Adrenal gland (tissue), 12 donors: ENCODE results near the gene CCDC57. TPM values are rescaled to one million over a fixed set of nuclear protein-coding genes. Genes with fewer than 3 reads are reported as not detected.

Experiments used
- DNase-seq, 7 donors: peaks; one replicate each; pipeline ENCODE4 v3.0.0-alpha.2; 2019 to 2020
- H3K27ac ChIP-seq, 5 donors: fragments of 200-600 bp; sonication (generic) in 4 of 5; 1 replicate in 3 of 5; 2 replicates in 2 of 5; pipeline versions ENCODE4 v1.5.1 to v1.8.0; 2016 to 2020; ENCODE audit warnings: mild to moderate bottlenecking in 1 of 5
- H3K27me3 ChIP-seq: fragments of 200-600 bp; 2 replicates; pipeline ENCODE4 v1.8.0; 2021
- H3K36me3 ChIP-seq, 2 donors: fragments of 200-600 bp; replicated peaks in 1 of 2; 1 replicate in 1 of 2; 2 replicates in 1 of 2; pipeline versions ENCODE4 v1.5.1 to v1.8.0; 2018 to 2022
- H3K4me1 ChIP-seq, 2 donors: fragments of 200-600 bp; replicated peaks in 1 of 2; 1 replicate in 1 of 2; 2 replicates in 1 of 2; pipeline versions ENCODE4 v1.5.1 to v1.8.0; 2018 to 2021
- H3K4me3 ChIP-seq, 4 donors: fragments of 200-600 bp; sonication (generic) in 3 of 4; one replicate each; pipeline ENCODE4 v1.5.1; 2016 to 2018
- H3K9me3 ChIP-seq, 3 donors: fragments of 200-600 bp; sonication (generic) in 1 of 3; replicated peaks in 1 of 3; 1 replicate in 2 of 3; 2 replicates in 1 of 3; pipeline versions ENCODE4 v1.5.1 to v1.8.0; 2016 to 2021
- CTCF ChIP-seq, 6 experiments: fragments of 450-650 bp in 4 of 6; fragments of 200-600 bp in 2 of 6; sonication (generic) in 1 of 6; IDR thresholded peaks; 1 replicate in 5 of 6; 2 replicates in 1 of 6; pipeline versions ENCODE4 v1.5.1 to v1.8.0; 2016 to 2021; ENCODE audit warnings: antibody characterized with exemption in 6 of 6, mild to moderate bottlenecking in 2 of 6, moderate library complexity in 1 of 6
- POLR2A ChIP-seq, 2 donors: fragments of 450-650 bp; IDR thresholded peaks; one replicate each; pipeline ENCODE4 v1.6.1; 2017; ENCODE audit warnings: antibody characterized with exemption in 2 of 2, mild to moderate bottlenecking in 2 of 2, moderate library complexity in 1 of 2
- WGBS, 4 donors: extraction: QIAGEN DNeasy Blood & Tissue Kit in 2 of 4; methylation state at CpG; one replicate each; pipeline versions ENCODE4 v1.1.5 to v1.1.7; 2013 to 2017; 5-methylcytosine and 5-hydroxymethylcytosine counted together
- intact Hi-C, 2 donors: fragments of 100-400 bp; cut with DNase I; formaldehyde crosslinking; loops; one replicate each; pipeline versions ENCODE4 v1.14.1 to v1.15.0; 2022 to 2023
- polyA plus RNA-seq, 3 donors: library from polyadenylated mRNA; stranded (reverse); fragments of 200-250 nt in 2 of 3; fragments of 350-450 nt in 1 of 3; fragmentation: Illumina TruSeq in 1 of 3; extraction: RNeasy Lipid Tissue Mini Kit (QIAGEN cat#74804) in 1 of 3; gene quantifications; one replicate each; pipeline ENCODE4 v1.2.3, GENCODE V29; 2013 to 2014
- total RNA-seq, 9 donors: library from RNA; depleted of rRNA in 4 of 9; stranded (reverse); fragments of >200 nt in 4 of 9; fragments of 120-200 nt in 1 of 9; fragmentation: NEBNext Ultra II Directional in 1 of 9; extraction: Animal tissue kit (Norgen Biotek cat#: 25700) in 1 of 9; gene quantifications; one replicate each; pipeline versions ENCODE4 v1.1.0 to v1.2.4, GENCODE V29; 2013 to 2023
- donor health status: healthy with polysubstance abuse.
- donor health status: Bipolar disorder and iron deficiency.
- donor health status: DM: yes; HTN: yes; CAD: no.
- donor health status: DM: no; HTN: no; CAD: no.
- donor health status: DM: no; HTN: no; CAD: no.
- donor health status: DM: yes; HTN: yes; CAD: no.

CCDC57 gene
- total and polyA plus RNA-seq, 12 donors, result 7.1 to 275 (median 28.8) TPM

GRCh38 chr17:82055023-82055964 lies 157.3 kb downstream of the CCDC57 start:
- Histone ChIP-seq H3K36me3 (peaks cover 0 to 71% of the 10 kb centered on the region in 2 donors), H3K4me3 (no peak overlapping the region), H3K9me3 (no peaks in the 10 kb centered on the region), H3K27ac (no peak overlapping the region), H3K4me1 (peaks cover 27 to 34% of the 10 kb centered on the region in 2 donors), H3K27me3 (no peaks in the 10 kb centered on the region)
- peak in 2 of 7 donors; percentile 6 to 15 for DNase-seq
- intact Hi-C loops, result no loop called here
- WGBS, 4 donors, result 79 to 92% (median 85%) methylated on average over 8 to 26 of the region's 26 CpGs
- TF ChIP-seq CTCF (IDR thresholded peaks at IDR 0.05) (no peak), POLR2A (IDR thresholded peaks at IDR 0.05) (no peak)

- no peak overlapping the region for H3K27ac ChIP-seq
- no peak overlapping the region for H3K4me3 ChIP-seq
- intact Hi-C loops, result no loop called here
- WGBS, 4 donors, result 79 to 89% (median 88%) methylated on average over 17 to 38 of the region's 38 CpGs
- H3K9me3 ChIP-seq, result no peaks in the 10 kb centered on the region
- DNase-seq, result peak in 2 of 7 donors; percentile 6 to 31
- peaks cover 0 to 71% of the 10 kb centered on the region in 2 donors for H3K36me3 ChIP-seq
- no peak for TF ChIP-seq CTCF (IDR thresholded peaks at IDR 0.05)
- TF ChIP-seq POLR2A (IDR thresholded peaks at IDR 0.05), result no peak
- peaks cover 28 to 35% of the 10 kb centered on the region in 2 donors for H3K4me1 ChIP-seq
- H3K27me3 ChIP-seq, result no peaks in the 10 kb centered on the region
Observed at GRCh38 chr17:82054351-82055022, 158.2 kb downstream of the CCDC57 start.

- H3K36me3 ChIP-seq, result peaks cover 0 to 71% of the 10 kb centered on the region in 2 donors
- intact Hi-C loops, result no loop called here
- no peaks in the 10 kb centered on the region for H3K27me3 ChIP-seq
- WGBS, 4 donors, result 89 to 95% (median 93%) methylated on average over 19 to 28 of the region's 28 CpGs
- H3K4me1 ChIP-seq, result peaks cover 28 to 35% of the 10 kb centered on the region in 2 donors
- no peaks in the 10 kb centered on the region for H3K9me3 ChIP-seq
- no peak overlapping the region for H3K27ac ChIP-seq
- DNase-seq, result peak in 2 of 7 donors; percentile 5 to 20
- no peak for TF ChIP-seq POLR2A (IDR thresholded peaks at IDR 0.05)
- TF ChIP-seq CTCF (IDR thresholded peaks at IDR 0.05), result no peak
- H3K4me3 ChIP-seq, result no peak overlapping the region
Observed at GRCh38 chr17:82053556-82054263, 158.9 kb downstream of the CCDC57 start.

- TF ChIP-seq POLR2A (IDR thresholded peaks at IDR 0.05) (no peak), CTCF (IDR thresholded peaks at IDR 0.05) (no peak)
- no peaks in the 10 kb centered on the region for H3K27me3 ChIP-seq
- H3K4me1 ChIP-seq, result peaks cover 28 to 35% of the 10 kb centered on the region in 2 donors
- intact Hi-C loops, result no loop called here
- H3K4me3 ChIP-seq, result peak overlapping the region in 1 of 4 donors; percentile 97
- peaks cover 0 to 70% of the 10 kb centered on the region in 2 donors for H3K36me3 ChIP-seq
- WGBS, 4 donors, result 84 to 95% (median 85%) methylated on average over 9 to 19 of the region's 19 CpGs
- H3K9me3 ChIP-seq, result no peaks in the 10 kb centered on the region
- DNase-seq, result peak in 2 of 7 donors; percentile 6 to 18
- no peak overlapping the region for H3K27ac ChIP-seq
Observed at GRCh38 chr17:82053130-82053529, 159.5 kb downstream of the CCDC57 start.
